Osteocyte (in vitro differentiated cells): Measurements from ENCODE around the gene ADM2. TPM values are rescaled to one million over a fixed set of nuclear protein-coding genes. Genes with fewer than 3 reads are reported as not detected.

Experiments
- DNase-seq: peaks from one replicate; pipeline ENCODE4 v3.0.0; 2021; ENCODE audit warnings: mixed read lengths; ENCODE audit not compliant: unreplicated experiment; ENCODE audit errors: extremely low spot score
- H3K27ac Mint-ChIP-seq: one replicate; pipeline ENCODE4 v1.8.0; 2021; ENCODE audit warnings: mild to moderate bottlenecking, mixed read lengths; ENCODE audit not compliant: unreplicated experiment
- H3K27me3 Mint-ChIP-seq: one replicate; pipeline ENCODE4 v1.8.0; 2021; ENCODE audit warnings: mixed read lengths; ENCODE audit not compliant: unreplicated experiment
- H3K36me3 Mint-ChIP-seq: one replicate; pipeline ENCODE4 v1.8.0; 2021; ENCODE audit warnings: mixed read lengths; ENCODE audit not compliant: unreplicated experiment
- H3K4me1 Mint-ChIP-seq: one replicate; pipeline ENCODE4 v1.8.0; 2021; ENCODE audit warnings: mixed read lengths; ENCODE audit not compliant: unreplicated experiment
- H3K4me3 Mint-ChIP-seq: one replicate; pipeline ENCODE4 v1.8.0; 2021; ENCODE audit warnings: mild to moderate bottlenecking, moderate library complexity, mixed read lengths; ENCODE audit not compliant: unreplicated experiment
- H3K9me3 Mint-ChIP-seq: one replicate; pipeline ENCODE4 v1.8.0; 2021; ENCODE audit warnings: mixed read lengths; ENCODE audit not compliant: unreplicated experiment
- total RNA-seq: library from RNA; stranded (reverse); gene quantifications from 2 replicates; pipeline ENCODE4 v1.2.1, GENCODE V29; 2021
- TF ChIP-seq, protein P1 (sequence below): fragments of 200-600 bp; sonication (generic); IDR thresholded peaks from 2 replicates; pipeline ENCODE4 v1.5.0; 2021; ENCODE audit warnings: antibody characterized with exemption, mild to moderate bottlenecking, moderate library complexity

ADM2 gene
- total RNA-seq, 1 donor from 2014 or later, result 21.1 TPM

- no peaks in the 10 kb centered on the region for H3K9me3 Mint-ChIP-seq
- no peak for DNase-seq
- H3K27ac Mint-ChIP-seq, result no peak overlapping the region
- TF ChIP-seq, protein P1, sequence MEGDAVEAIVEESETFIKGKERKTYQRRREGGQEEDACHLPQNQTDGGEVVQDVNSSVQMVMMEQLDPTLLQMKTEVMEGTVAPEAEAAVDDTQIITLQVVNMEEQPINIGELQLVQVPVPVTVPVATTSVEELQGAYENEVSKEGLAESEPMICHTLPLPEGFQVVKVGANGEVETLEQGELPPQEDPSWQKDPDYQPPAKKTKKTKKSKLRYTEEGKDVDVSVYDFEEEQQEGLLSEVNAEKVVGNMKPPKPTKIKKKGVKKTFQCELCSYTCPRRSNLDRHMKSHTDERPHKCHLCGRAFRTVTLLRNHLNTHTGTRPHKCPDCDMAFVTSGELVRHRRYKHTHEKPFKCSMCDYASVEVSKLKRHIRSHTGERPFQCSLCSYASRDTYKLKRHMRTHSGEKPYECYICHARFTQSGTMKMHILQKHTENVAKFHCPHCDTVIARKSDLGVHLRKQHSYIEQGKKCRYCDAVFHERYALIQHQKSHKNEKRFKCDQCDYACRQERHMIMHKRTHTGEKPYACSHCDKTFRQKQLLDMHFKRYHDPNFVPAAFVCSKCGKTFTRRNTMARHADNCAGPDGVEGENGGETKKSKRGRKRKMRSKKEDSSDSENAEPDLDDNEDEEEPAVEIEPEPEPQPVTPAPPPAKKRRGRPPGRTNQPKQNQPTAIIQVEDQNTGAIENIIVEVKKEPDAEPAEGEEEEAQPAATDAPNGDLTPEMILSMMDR, result no peak
- H3K27me3 Mint-ChIP-seq, result no peaks in the 10 kb centered on the region
- no peak overlapping the region for H3K4me3 Mint-ChIP-seq
- H3K36me3 Mint-ChIP-seq, result peaks cover 11% of the 10 kb centered on the region
- H3K4me1 Mint-ChIP-seq, result peaks cover 7% of the 10 kb centered on the region
Observed at GRCh38 chr22:50439314-50439870, 42.0 kb upstream of the ADM2 start.

DNA sequence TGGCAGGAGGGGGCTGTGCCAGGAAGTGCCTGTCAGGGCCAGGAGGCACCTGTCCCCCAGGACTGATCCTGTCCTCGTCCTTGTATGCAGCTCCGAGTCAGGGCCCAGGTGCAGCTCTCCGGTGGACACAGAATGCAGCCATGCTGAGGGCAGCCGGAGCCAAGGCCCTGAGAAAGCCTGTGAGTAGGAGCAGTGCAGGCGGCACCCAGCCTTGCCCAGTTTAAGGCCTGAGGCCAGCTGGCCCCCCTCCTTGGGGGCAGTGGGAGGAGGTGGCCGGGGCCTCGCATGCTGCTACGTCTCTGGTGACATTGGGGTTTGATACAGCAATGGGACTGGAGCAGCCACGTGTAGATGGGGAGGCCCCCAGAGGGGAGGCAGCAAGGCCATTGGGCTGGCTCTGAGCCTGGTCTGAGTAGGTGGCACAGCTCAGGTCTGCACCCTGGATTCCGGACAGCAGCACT, 41.4 kb upstream of the ADM2 start:
- Mint-ChIP-seq H3K4me3 (no peak overlapping the region), H3K4me1 (peaks cover 12% of the 10 kb centered on the region), H3K9me3 (no peaks in the 10 kb centered on the region), H3K27me3 (no peaks in the 10 kb centered on the region), H3K27ac (no peak overlapping the region), H3K36me3 (peaks cover 11% of the 10 kb centered on the region)
- TF ChIP-seq, protein P1, result no peak
- no peak for DNase-seq

DNA sequence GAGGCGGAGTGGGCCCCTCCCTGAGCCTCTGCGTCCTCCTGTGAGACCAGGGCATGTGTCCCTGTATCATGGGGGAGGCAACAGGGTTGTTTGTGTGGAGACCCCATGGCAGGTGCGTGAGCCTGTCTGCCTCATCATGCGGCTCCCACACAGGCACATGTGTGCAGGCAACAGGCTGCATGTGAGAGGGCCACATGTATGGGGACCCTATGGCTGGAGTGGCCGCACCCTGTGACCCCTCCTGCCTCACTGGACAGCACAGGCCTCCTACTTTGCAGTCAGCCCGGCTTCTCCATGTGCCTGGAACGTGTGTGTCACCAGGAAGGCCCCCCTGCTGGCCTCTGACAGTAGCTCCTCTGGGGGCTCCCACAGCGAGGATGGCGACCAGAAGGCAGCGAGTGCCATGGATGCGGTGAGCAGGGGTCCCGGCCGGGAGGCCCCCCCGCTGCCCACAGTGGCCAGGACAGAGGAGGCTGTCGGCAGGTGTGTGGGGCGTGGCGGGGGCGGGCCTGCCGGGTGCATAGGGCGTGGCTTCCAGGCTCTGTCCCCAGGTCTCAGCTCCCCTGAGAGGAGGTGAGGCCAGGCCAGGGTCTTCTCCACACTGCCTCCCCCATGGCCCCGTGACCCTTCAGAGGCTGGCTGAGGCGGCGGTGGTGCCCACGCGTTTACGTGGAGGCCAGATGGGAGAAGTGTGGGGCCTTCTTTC, 40.6 kb upstream of the ADM2 start:
- H3K36me3 Mint-ChIP-seq, result peaks cover 6% of the 10 kb centered on the region
- no peak overlapping the region for H3K27ac Mint-ChIP-seq
- TF ChIP-seq, protein P1, result no peak
- no peaks in the 10 kb centered on the region for H3K27me3 Mint-ChIP-seq
- no peak overlapping the region for H3K4me3 Mint-ChIP-seq
- H3K4me1 Mint-ChIP-seq, result peaks cover 19% of the 10 kb centered on the region
- no peaks in the 10 kb centered on the region for H3K9me3 Mint-ChIP-seq
- no peak for DNase-seq

GRCh38 chr22:50441428-50441993, 39.8 kb upstream of the ADM2 start:
- Mint-ChIP-seq H3K27ac (peak overlapping the region; percentile 41), H3K4me1 (peaks cover 21% of the 10 kb centered on the region), H3K9me3 (no peaks in the 10 kb centered on the region), H3K4me3 (no peak overlapping the region), H3K27me3 (no peaks in the 10 kb centered on the region), H3K36me3 (peaks cover 6% of the 10 kb centered on the region)
- TF ChIP-seq, protein P1, result no peak
- no peak for DNase-seq

DNA sequence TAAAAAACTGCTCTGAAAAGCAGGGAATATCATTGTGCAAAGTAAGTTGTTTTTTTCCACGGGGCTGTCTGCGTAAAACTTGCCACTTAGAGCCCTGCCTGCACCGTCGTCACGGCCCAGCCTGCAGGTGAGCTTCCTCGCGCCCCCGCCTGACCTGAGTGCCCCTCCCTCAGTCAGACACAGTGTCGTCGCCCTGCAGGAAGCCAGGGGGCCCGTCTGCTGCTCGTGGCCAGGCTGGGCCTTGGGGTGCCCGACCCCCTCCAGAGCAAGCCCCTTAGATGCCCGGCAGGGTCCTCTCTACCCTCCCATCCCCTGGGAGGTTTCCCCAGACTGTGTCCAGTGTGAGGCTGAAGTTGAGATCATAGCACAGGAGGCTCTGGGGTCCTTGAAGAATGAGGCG, 38.1 kb upstream of the ADM2 start:
- H3K4me1 Mint-ChIP-seq, result peaks cover 21% of the 10 kb centered on the region
- peak overlapping the region; percentile 31 for H3K27ac Mint-ChIP-seq
- TF ChIP-seq, protein P1, result no peak
- DNase-seq, result no peak
- no peaks in the 10 kb centered on the region for H3K27me3 Mint-ChIP-seq
- H3K36me3 Mint-ChIP-seq, result peaks cover 10% of the 10 kb centered on the region
- H3K4me3 Mint-ChIP-seq, result no peak overlapping the region
- H3K9me3 Mint-ChIP-seq, result no peaks in the 10 kb centered on the region
